Inferior parietal cortex (tissue), 1 donor: Measurements from ENCODE around the gene ZKSCAN8.
"Not testable (repeated sequence)": the region's sequence is repeated elsewhere in the genome, so short reads cannot be mapped to it uniquely, and the experiment has no call there.

Experiments used
- DNase-seq: peaks from one replicate; pipeline ENCODE4 v3.0.0-alpha.2; 2016; ENCODE audit errors: extremely low spot score

Gene ZKSCAN8

DNA sequence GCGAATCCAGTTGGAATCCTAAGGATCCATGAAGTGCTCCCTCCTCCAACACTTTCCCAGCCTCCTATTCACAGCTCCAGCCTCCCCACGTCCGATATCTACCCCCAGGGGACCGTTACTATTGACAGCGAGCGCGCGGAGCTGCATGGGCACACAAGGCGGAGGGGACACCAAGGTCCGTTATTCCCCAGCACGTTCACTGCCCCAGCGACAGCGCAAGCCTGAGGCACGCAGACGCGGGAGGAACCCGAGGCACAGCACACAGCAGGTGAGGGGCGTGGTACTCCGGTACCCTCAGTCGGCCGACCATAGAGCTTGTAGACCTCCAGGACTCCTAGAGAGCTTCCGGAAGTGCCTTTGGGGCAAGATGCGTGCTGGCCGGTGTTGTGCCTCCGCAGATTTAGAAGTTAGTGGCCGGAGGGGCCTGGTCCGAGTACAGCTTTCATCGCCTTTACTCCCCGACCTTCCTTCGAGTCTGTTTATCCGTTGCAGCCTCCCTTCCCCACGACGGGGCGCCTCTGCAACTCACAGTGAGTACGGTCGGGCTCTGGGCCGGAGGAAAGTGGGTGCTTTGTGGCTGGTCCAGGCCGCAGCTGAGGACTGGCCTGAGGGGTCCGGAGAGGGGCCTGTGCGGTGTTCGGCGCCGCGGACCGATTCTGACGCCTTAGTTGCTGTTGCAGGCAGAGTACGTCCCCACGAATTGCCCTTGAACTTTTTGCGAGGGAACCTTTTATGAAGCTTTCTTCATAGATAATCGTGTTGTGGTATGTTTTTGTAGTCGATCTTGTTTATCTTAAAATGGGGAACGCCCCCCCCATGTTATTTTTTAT lies at the start of gene ZKSCAN8:
TSS of gene ZKSCAN8 (plus strand) at position 384 of the 830 bp plus-strand sequence. CDS start 6,525 bp downstream, outside the sequence.
- peak; percentile 89 for DNase-seq

DNA sequence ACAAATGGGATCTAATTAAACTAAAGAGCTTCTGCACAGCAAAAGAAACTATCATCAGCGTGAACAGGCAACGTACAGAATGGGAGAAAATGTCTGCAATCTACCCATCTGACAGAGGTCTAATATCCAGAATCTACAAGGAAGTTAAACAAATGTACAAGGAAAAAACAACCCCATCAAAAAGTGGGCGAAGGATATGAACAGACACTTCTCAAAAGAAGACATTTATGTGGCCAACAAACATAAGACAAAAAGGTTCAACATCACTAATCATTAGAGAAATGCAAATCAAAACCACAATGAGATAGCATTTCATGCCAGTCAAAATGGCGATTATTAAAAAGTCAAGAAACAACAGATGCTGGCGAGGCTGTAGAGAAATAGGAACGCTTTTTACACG lies 39.5 kb upstream of the ZKSCAN8 start:
- not testable (repeated sequence) for DNase-seq

DNA sequence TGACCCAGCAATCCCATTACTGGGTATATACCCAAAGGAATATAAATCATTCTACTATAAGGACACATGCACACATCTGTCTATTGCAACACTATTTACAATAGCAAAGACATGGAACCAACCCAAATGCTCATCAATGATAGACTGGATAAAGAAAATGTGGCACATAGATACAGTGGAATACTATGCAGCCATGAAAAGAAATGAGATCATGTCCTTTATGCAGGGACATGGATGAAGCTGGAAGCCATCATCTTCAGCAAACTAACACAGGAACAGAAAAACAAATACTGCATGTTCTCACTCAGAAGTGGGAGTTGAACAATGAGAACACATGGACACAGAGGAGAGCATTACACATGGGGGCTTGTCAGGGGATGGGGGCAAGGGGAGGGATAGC lies 39.0 kb upstream of the ZKSCAN8 start:
- DNase-seq, result not testable (repeated sequence)

DNA sequence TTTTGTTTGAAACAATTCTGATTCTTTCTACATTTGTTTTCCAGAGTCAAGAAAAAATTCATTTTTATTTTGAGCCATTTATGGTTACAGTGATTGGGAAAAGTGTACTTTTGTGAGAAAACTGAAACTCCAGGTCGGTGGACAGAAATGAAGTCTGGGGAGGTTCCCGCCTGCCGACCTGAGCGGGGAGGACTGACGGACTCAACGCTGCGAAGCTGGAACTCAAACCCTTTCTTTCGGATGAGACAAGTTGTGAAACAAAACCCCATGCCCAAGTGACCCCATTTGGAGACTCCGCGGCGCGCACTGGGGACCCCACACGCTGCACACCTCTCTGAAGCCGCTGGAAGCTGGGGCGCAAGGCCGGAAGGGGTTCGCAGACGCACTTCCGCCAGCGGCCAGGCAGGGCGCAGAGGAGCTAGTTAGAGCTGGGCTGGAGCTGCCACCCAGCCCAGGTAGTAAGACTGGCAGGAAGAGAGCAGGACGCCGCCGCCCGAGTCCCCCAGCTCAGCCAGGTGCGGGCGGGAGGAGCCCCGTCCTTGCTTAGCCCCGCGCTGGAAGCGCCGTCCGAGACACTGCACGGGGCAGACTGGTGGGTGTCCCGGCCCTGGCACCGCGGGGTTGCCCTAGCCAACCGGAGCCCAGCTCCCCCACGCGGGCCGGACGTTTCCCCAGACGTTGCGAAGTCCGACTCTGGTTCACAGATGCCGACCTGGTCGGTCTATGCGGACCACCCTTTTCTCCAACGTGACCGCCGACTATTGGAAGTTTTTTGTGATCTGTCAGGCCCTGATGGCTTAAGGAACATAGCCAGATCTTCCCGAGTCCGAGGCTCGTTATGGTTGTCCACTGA lies 37.1 kb upstream of the ZKSCAN8 start:
- peak; percentile 88 for DNase-seq

DNA sequence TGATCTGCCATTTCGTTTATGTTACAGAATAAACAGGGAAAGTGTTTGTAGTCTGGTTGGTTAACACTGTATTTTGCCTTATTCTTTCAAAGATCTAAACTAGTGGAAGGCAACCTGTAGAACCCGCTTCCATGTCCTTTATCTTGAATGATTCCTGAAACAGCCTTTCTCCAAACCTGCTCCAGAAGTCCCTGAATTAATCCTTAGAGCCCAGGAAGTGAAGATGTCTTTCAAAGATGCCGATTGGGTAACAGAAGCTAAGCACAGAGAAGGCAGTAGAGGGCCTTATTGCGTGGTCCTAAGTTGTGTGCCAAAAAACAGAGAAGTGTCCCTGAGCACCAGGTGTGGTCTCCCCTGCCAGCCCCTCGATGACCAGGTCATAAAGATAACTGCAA lies 36.4 kb upstream of the ZKSCAN8 start:
- DNase-seq, result peak; percentile 17

DNA sequence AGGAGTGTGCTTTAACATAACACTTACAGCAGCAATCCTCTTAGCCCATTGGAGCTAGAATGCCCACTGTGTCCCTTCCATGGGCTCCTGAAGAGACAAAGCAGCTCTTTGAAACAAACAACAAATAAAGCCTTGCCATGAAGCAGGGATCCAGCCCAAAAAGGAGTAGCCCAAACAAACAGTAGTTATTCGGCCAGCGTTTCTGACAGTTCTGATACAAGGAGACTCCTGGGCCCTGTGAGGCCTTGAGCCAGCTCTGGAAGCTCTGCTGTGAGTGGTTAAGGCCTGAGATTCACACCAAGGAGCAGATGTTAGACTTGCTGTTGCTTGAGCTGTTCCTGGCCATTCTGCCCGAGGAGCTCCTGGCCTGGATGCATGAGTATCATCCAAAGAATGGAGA lies 34.2 kb upstream of the ZKSCAN8 start:
- peak; percentile 36 for DNase-seq

DNA sequence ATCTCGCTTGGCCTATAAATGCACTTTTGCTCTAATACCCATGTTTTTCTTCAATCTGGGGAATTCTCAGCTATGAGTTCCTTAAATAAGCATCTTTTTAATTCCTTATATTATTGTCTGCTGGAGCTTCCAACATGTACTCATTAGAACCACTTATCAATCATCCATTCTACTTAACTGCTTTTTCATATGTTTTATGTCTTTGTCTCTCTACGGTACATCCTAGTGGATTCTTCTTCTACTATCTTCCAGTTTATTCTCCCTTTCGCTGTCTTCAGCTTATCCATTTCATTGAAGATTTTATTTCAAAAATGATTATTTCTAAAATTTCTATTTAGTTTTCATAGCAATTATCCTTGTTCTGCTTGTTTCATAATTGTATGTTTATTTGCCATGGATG lies 29.7 kb upstream of the ZKSCAN8 start:
- no peak for DNase-seq

DNA sequence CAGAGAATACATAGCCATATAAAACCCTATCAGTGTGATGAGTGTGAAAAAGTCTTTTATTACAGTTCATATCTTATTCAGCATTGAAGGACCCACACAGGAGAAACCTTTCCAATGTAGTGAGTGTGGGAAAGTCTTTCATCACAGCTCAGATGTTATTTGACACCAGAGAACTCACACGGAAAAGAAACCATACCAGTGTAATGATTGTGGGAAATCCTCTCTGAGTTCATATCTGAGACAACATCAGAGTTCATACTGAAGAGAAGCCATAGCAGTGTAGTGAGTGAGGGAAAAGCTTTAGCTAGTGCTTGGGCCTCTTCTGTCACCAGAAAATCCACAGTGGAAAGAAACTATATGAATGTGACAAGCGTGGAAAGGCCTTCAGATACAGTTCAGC lies 25.9 kb upstream of the ZKSCAN8 start:
- DNase-seq, result no peak

DNA sequence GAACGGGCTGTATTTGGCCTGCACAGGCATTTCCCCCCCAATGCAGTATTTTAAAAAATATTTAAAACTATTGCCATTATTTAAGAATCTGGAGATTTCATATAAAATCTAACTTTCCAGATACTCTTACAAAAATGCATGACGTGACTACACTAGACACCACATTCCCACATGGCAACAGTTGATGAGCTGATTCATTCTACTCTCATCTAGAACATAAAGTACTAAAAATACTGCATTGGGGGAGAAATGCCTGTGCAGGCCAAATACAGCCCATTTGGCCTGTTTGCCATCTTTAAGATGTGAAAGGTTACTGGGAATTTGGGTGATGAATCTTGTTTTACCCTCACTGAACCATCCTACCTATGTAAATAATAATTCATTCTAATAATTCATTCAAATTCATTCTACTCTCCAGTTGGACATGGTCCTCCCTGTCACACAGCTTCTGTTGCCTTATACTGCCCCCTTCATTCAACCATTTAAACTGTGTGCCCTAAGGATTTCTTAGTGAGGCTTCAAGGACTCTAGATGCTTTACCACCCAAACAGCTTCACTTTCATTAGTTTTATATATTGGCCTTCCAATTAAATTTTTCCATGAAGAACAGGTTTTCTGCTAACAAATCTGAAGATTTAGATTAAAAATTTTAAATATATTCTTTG lies 24.2 kb upstream of the ZKSCAN8 start:
- no peak for DNase-seq

DNA sequence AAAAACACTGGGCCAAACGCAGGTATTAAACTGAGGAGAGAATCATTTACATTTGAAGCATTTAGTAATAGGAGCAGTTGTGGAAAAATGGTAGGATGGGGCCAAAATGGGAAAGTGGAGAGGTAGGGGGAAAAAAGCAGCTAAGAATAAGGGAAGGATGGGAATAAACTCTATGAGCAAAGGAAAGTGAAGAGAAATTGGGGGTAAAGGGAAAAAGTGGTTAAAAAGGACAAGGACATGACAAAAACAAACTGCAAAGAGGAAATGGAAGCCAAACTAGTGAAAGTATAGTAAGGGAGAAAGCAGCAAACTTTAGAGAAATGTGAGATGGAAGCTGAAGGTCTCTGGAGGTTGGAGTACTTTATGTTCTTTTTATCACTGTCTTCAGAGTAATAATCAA lies 23.5 kb upstream of the ZKSCAN8 start:
- no peak for DNase-seq

DNA sequence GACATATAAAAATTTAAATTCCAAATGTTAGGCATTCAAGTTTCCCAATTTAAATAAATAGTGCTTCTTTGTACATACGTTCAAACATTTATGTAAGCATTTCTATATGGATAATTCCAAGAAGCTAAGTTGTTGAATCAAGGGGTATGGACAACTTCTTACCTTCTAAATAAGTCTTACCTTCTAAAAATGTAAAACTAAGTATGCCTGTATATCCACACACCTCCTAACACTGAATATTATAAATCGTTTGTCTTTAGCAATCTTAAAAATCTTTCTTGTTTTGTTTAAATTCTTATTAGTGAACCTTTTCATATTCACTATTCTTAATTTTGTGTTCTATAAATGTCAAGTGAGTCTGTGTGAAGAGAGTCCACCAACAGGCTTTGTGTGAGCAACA lies 19.8 kb upstream of the ZKSCAN8 start:
- DNase-seq, result no peak

DNA sequence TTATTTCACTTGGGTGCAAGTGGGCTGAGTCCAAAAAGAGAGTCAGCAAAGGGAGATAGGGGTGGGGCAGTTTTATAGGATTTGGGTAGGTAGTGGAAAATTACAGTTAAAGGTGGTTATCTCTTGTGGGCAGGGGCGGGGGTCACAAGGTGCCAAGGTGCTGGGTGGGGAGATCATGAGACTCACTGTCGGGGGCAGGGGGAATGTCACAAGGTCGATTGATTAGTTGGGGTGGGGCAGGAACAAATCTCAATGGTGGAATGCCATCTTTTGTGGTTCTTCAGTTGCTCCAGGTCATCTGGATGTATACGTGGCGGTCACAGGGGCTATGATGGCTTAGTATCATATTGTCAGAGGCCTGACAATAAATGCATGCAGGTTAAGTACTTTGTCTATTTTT lies 19.4 kb upstream of the ZKSCAN8 start:
- not testable (repeated sequence) for DNase-seq

DNA sequence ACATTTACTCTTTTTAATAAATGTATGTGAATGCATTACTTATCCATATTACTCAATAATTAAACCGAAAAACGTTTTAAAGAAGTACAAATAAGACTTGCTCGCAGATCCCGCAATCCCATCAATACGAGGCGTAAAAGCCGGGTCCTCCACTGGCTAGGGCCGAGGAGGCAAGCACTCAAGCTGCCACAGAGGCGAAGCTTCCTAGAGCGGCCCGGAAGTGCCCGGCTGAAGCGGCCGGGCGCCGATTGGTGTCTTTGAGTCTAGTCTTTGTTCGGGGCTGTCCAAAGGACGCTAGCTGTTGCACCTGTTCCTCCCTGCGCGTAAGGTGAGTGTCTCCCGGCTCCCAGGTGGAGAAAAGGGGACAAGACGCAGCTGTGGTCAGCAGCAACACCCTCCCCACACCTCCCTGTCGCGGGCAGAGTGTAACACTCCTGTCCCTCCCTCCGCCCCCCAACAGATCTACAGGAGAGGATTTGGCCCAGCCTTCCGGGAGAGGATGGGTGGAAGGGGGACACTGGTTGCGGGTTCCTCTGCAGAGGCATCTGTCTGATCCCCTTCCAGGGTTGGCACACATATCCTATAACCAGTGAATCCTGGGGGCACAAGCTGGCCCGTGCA lies 17.2 kb upstream of the ZKSCAN8 start, which contains the start of gene ZSCAN16:
TSS of gene ZSCAN16 (plus strand) at position 260 of the 621 bp plus-strand sequence. CDS start 835 bp downstream, outside the sequence.
- peak; percentile 87 for DNase-seq

DNA sequence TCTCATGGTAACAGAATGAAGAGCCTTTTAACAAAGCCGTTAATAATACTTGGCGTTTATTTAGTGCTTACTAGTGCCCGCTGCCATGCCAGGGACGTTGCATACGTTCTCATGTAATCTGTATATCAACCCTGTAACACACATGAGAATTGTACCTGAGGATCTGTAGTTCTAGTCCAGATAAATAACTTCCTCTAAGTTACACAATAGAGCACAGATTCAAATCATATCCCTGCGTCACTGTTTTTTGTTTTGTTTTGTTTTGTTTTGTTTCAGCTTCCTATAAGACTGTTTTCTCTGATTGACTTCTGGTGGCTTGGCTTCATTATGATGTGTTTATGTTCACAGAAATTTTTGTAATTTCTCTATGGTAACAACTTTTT lies 16.7 kb upstream of the ZKSCAN8 start:
- no peak for DNase-seq

DNA sequence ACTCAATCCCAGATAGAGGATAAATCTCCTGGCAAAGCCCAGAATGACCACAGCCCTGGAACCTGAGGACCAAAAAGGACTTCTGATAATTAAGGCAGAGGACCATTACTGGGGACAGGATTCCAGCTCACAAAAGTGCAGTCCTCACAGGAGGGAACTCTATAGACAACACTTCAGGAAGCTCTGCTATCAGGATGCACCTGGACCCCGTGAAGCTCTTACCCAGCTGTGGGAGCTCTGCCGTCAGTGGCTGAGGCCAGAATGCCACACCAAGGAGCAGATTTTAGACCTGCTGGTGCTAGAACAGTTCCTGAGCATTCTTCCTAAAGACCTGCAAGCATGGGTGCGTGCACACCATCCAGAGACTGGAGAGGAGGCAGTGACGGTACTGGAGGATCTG lies 16.3 kb upstream of the ZKSCAN8 start:
- DNase-seq, result no peak

DNA sequence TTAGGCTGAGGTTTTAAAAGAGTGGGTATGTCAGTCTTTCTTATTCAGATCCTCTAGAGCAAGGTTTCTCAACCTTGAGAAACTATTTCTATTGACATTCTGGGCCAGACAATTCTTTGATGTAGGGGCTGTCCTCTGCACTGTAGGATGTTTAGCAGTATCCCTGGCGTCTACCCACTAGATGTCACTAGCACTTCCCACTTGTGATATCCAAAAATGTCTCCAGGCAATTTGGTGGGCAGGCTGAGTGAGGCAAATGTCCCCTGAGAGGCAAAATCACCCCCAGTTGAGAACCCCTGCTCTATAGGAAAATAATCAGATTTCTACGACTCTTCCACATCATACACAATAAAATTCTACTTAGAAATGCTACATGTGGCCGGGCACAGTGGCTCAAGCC lies 7.7 kb upstream of the ZKSCAN8 start:
- DNase-seq, result no peak

DNA sequence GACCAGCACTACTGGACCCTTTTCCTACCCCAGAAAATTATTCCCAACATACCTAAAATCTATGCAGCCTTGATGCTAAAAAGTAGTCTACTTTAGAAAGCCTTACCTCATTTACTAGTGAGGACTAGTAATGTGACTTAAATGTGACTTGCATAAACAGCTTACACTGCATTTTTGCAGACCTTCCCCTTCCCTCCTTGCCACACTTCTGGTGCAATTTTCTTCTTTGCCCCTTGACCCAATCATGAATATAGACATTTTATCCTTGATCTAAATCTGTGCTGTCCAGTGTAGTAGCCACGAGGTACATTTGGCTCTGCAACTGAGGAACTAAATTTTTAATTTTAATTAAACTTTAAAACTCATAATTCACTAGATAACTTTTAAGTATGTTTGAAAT lies 7.0 kb upstream of the ZKSCAN8 start:
- no peak for DNase-seq

DNA sequence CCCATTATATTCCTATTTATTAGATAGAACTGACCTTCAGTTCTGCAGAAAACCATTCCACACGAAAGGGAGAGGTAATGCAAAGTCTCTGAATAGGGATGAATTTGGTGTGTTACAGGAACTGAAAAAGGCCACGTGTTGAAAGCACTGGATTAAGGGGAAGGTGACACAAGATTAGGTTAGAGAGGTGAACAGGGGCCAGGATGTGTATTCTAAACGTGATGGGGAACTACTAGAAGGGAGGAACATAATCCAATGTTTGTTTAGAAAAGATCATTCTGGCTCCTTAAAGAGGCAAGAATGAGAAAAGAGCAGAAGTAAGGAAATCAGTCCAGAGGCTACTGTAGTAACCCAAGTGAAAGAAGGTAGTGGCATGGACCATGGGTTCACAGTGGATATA lies 6.3 kb upstream of the ZKSCAN8 start:
- DNase-seq, result no peak

DNA sequence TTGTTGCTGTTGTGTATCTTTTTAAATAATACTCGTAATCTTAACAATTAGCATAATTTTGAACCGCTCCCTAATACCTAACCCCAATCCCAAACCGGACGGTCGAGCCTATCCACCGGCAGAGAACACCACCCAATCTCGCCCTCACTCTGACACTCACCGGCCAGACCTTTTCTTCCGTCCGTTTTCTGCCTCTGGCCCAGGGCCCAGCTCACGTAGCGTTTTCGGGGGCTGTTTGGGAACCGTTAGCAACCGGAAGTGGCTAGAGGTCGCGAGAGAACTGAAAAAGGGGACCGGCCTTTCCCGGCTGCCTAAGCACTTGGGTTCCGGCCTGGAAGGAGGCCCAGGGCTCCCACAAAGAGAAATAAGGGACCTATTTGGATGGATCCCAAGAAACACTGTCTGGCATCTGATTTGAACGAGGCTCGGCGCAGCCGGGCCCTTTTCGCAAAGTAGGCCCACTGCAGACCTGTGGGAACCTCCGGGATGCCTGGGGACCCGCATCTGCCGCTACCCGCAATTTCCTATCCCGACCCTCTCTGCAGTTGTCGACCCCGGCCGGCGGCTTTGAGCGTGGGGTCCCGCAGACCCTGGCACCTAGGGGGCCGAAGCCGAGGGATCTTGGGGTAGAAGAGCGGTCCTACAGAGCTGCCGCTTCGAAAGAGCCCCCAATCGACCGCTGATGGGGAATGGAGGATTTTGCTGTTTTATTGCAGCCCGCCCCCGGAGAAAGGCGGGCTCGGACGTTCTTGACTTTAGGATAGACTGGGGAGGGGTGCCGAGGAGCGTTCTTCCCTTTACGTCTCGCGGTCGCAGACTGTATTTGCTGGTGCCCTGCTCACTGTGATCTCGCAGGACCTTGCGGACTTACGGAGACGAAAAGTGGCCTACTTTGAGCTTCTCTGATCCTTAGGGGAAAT lies 4.8 kb upstream of the ZKSCAN8 start:
- DNase-seq, result peak; percentile 95

DNA sequence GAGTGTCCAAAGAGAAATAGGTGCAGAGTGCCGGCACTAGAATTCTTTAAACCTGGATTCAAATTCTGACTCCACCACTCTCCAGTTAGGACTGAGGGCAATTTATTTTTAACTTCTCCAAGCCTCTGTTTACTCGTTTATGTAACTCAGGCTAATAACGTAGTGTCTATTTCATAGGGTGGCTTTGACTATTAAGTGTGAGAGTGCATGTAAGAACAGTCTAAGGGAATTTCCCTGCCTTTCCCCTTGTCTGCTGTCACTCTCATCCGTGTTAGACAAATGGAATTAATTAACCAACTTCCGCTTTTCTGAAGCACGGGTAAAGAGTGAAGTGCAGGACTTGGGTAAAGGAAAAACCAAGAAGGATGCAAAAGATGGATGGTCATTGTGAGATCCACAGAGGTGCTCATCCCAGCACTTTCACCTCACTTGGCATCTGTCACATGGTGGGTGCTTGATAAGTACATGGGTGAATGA lies 4.1 kb upstream of the ZKSCAN8 start:
- DNase-seq, result peak; percentile 69
